Measurements from ENCODE around the gene EMC9.
A peak's percentile ranks its signal among the peaks of the same experiment; 100 is the strongest.

EMC9 gene

GRCh38 chr14:24157331-24157730 lies 15.9 kb upstream of the EMC9 start:
- CTCF ChIA-PET, result interaction anchor here (1.8 kb wide), 1 partner anchor 21 kb away, joined by 4 read pairs; the partner anchor contains the start of gene PSME1
- H3K9me3 ChIP-seq (ENCODE audit: control extremely low read depth in 1 of 5, control insufficient read depth in 4 of 5, insufficient read depth in 2 of 5, low read depth in 1 of 5, low read length in 4 of 5), result no peaks in the 10 kb centered on the region
- WGBS (ENCODE audit: insufficient coverage), result over 99% methylated on average over 9 of the region's 12 CpGs
- no peaks in the 10 kb centered on the region for H3K27me3 ChIP-seq (replicated peaks in 2 of 5; ENCODE audit: control insufficient read depth in 4 of 5, insufficient read depth in 5 of 5, low read length in 4 of 5)
- H3K27ac ChIP-seq (ENCODE audit: insufficient read depth in 1 of 2, low read depth in 1 of 2, low read length in 2 of 2, poor library complexity in 1 of 2, severe bottlenecking in 2 of 2), result no peak overlapping the region
- no peak overlapping the region for H3K4me3 ChIP-seq (ENCODE audit: control insufficient read depth in 1 of 7, extremely low read depth in 1 of 7, insufficient read depth in 4 of 7, low read depth in 2 of 7, low read length in 6 of 7)
- POLR2A ChIA-PET, result no interaction called here
- H3K4me1 ChIP-seq (ENCODE audit: control extremely low read depth in 1 of 4, control insufficient read depth in 4 of 4, insufficient read depth in 4 of 4, low read length in 3 of 4), result peaks cover 6 to 21% (median 15%) of the 10 kb centered on the region in 4 experiments
- no peak for DNase-seq
- peaks cover 24 to 66% (median 40%) of the 10 kb centered on the region in 4 experiments for H3K36me3 ChIP-seq (ENCODE audit: control insufficient read depth in 4 of 4, insufficient read depth in 4 of 4, low read length in 3 of 4)

- POLR2A ChIA-PET, result no interaction called here
- CTCF ChIA-PET, result interaction anchor here (1.8 kb wide), 1 partner anchor 21 kb away, joined by 4 read pairs; the partner anchor contains the start of gene PSME1
- Histone ChIP-seq H3K4me3 (ENCODE audit: control insufficient read depth in 1 of 7, extremely low read depth in 1 of 7, insufficient read depth in 4 of 7, low read depth in 2 of 7, low read length in 6 of 7) (no peak overlapping the region), H3K9me3 (ENCODE audit: control extremely low read depth in 1 of 5, control insufficient read depth in 4 of 5, insufficient read depth in 2 of 5, low read depth in 1 of 5, low read length in 4 of 5) (no peaks in the 10 kb centered on the region), H3K27ac (ENCODE audit: insufficient read depth in 1 of 2, low read depth in 1 of 2, low read length in 2 of 2, poor library complexity in 1 of 2, severe bottlenecking in 2 of 2) (no peak overlapping the region), H3K36me3 (ENCODE audit: control insufficient read depth in 4 of 4, insufficient read depth in 4 of 4, low read length in 3 of 4) (peaks cover 24 to 66% (median 42%) of the 10 kb centered on the region in 4 experiments), H3K4me1 (ENCODE audit: control extremely low read depth in 1 of 4, control insufficient read depth in 4 of 4, insufficient read depth in 4 of 4, low read length in 3 of 4) (peaks cover under 1 to 16% (median 10%) of the 10 kb centered on the region in 4 experiments), H3K27me3 (replicated peaks in 2 of 5; ENCODE audit: control insufficient read depth in 4 of 5, insufficient read depth in 5 of 5, low read length in 4 of 5) (no peaks in the 10 kb centered on the region)
- WGBS (ENCODE audit: insufficient coverage), result 100% methylated on average over 1 of the region's 1 CpG
- DNase-seq, result no peak
Measured at GRCh38 chr14:24156840-24157239, 15.4 kb upstream of the EMC9 start.

GRCh38 chr14:24155100-24155499 lies 13.7 kb upstream of the EMC9 start:
- no peak for DNase-seq
- WGBS (ENCODE audit: insufficient coverage), result over 99% methylated on average over 8 of the region's 10 CpGs
- Histone ChIP-seq H3K36me3 (ENCODE audit: control insufficient read depth in 4 of 4, insufficient read depth in 4 of 4, low read length in 3 of 4) (peaks cover 25 to 77% (median 54%) of the 10 kb centered on the region in 4 experiments), H3K4me3 (ENCODE audit: control insufficient read depth in 1 of 7, extremely low read depth in 1 of 7, insufficient read depth in 4 of 7, low read depth in 2 of 7, low read length in 6 of 7) (no peak overlapping the region), H3K27ac (ENCODE audit: insufficient read depth in 1 of 2, low read depth in 1 of 2, low read length in 2 of 2, poor library complexity in 1 of 2, severe bottlenecking in 2 of 2) (peak overlapping the region in 1 of 2 experiments; percentile 20), H3K9me3 (ENCODE audit: control extremely low read depth in 1 of 5, control insufficient read depth in 4 of 5, insufficient read depth in 2 of 5, low read depth in 1 of 5, low read length in 4 of 5) (no peaks in the 10 kb centered on the region), H3K27me3 (replicated peaks in 2 of 5; ENCODE audit: control insufficient read depth in 4 of 5, insufficient read depth in 5 of 5, low read length in 4 of 5) (no peaks in the 10 kb centered on the region), H3K4me1 (ENCODE audit: control extremely low read depth in 1 of 4, control insufficient read depth in 4 of 4, insufficient read depth in 4 of 4, low read length in 3 of 4) (peaks cover 0 to 1% (median 0%) of the 10 kb centered on the region in 4 experiments)
- ChIA-PET POLR2A (interaction anchor here (0.6 kb wide), 1 partner anchor 14 kb away, joined by 3 read pairs; the partner anchor contains the start of gene EMC9), CTCF (interaction anchor here (1.1 to 1.7 kb wide), 5 partner anchors 8 to 47 kb away, joined by 3 to 7 read pairs (median 6); partner anchors contain the start of genes EMC9 and PSME2)

- H3K9me3 ChIP-seq (ENCODE audit: control extremely low read depth in 1 of 5, control insufficient read depth in 4 of 5, insufficient read depth in 2 of 5, low read depth in 1 of 5, low read length in 4 of 5), result no peaks in the 10 kb centered on the region
- no peaks in the 10 kb centered on the region for H3K27me3 ChIP-seq (replicated peaks in 2 of 5; ENCODE audit: control insufficient read depth in 4 of 5, insufficient read depth in 5 of 5, low read length in 4 of 5)
- H3K36me3 ChIP-seq (ENCODE audit: control insufficient read depth in 4 of 4, insufficient read depth in 4 of 4, low read length in 3 of 4), result peaks cover 26 to 64% (median 45%) of the 10 kb centered on the region in 4 experiments
- ChIA-PET CTCF (interaction anchor here (0.9 to 11.6 kb wide), 4 partner anchors 9 to 137 kb away, joined by 3 to 112 read pairs (median 4); partner anchors contain the start of gene IRF9), POLR2A (interaction anchor here (1.0 kb wide), 1 partner anchor 37 kb away, joined by 6 read pairs; the partner anchor contains the start of genes DCAF11 and NRL)
- WGBS (ENCODE audit: insufficient coverage), result 91% methylated on average over 9 of the region's 16 CpGs
- no peak overlapping the region for H3K27ac ChIP-seq (ENCODE audit: insufficient read depth in 1 of 2, low read depth in 1 of 2, low read length in 2 of 2, poor library complexity in 1 of 2, severe bottlenecking in 2 of 2)
- H3K4me3 ChIP-seq (ENCODE audit: control insufficient read depth in 1 of 7, extremely low read depth in 1 of 7, insufficient read depth in 4 of 7, low read depth in 2 of 7, low read length in 6 of 7), result no peak overlapping the region
- H3K4me1 ChIP-seq (ENCODE audit: control extremely low read depth in 1 of 4, control insufficient read depth in 4 of 4, insufficient read depth in 4 of 4, low read length in 3 of 4), result peaks cover 0 to 11% (median 9%) of the 10 kb centered on the region in 4 experiments
- no peak for DNase-seq
Measured at GRCh38 chr14:24151404-24152080, 10.2 kb upstream of the EMC9 start.

GRCh38 chr14:24150993-24151392 lies 9.6 kb upstream of the EMC9 start:
- no peaks in the 10 kb centered on the region for H3K9me3 ChIP-seq (ENCODE audit: control extremely low read depth in 1 of 5, control insufficient read depth in 4 of 5, insufficient read depth in 2 of 5, low read depth in 1 of 5, low read length in 4 of 5)
- 96% methylated on average over 8 of the region's 9 CpGs for whole genome bisulfite sequencing (ENCODE audit: insufficient coverage)
- H3K27ac ChIP-seq (ENCODE audit: insufficient read depth in 1 of 2, low read depth in 1 of 2, low read length in 2 of 2, poor library complexity in 1 of 2, severe bottlenecking in 2 of 2), result no peak overlapping the region
- no peak for DNase-seq
- H3K27me3 ChIP-seq (replicated peaks in 2 of 5; ENCODE audit: control insufficient read depth in 4 of 5, insufficient read depth in 5 of 5, low read length in 4 of 5), result no peaks in the 10 kb centered on the region
- ChIA-PET POLR2A (no interaction called here), CTCF (interaction anchor here (0.8 to 11.6 kb wide), 5 partner anchors 10 to 58 kb away, joined by 3 to 112 read pairs (median 3); partner anchors contain the start of gene IRF9)
- peaks cover 26 to 60% (median 43%) of the 10 kb centered on the region in 4 experiments for H3K36me3 ChIP-seq (ENCODE audit: control insufficient read depth in 4 of 4, insufficient read depth in 4 of 4, low read length in 3 of 4)
- H3K4me3 ChIP-seq (ENCODE audit: control insufficient read depth in 1 of 7, extremely low read depth in 1 of 7, insufficient read depth in 4 of 7, low read depth in 2 of 7, low read length in 6 of 7), result no peak overlapping the region
- peaks cover under 1 to 14% (median 12%) of the 10 kb centered on the region in 4 experiments for H3K4me1 ChIP-seq (ENCODE audit: control extremely low read depth in 1 of 4, control insufficient read depth in 4 of 4, insufficient read depth in 4 of 4, low read length in 3 of 4)

GRCh38 chr14:24150567-24150966 lies 9.2 kb upstream of the EMC9 start:
- peaks cover 4 to 18% (median 16%) of the 10 kb centered on the region in 4 experiments for H3K4me1 ChIP-seq (ENCODE audit: control extremely low read depth in 1 of 4, control insufficient read depth in 4 of 4, insufficient read depth in 4 of 4, low read length in 3 of 4)
- CTCF ChIA-PET, result interaction anchor here (0.8 to 11.6 kb wide), 5 partner anchors 9 to 41 kb away, joined by 3 to 112 read pairs (median 4); partner anchors contain the start of genes EMC9 and IRF9
- 100% methylated on average over 7 of the region's 9 CpGs for WGBS (ENCODE audit: insufficient coverage)
- H3K4me3 ChIP-seq (ENCODE audit: control insufficient read depth in 1 of 7, extremely low read depth in 1 of 7, insufficient read depth in 4 of 7, low read depth in 2 of 7, low read length in 6 of 7), result no peak overlapping the region
- H3K36me3 ChIP-seq (ENCODE audit: control insufficient read depth in 4 of 4, insufficient read depth in 4 of 4, low read length in 3 of 4), result peaks cover 25 to 56% (median 41%) of the 10 kb centered on the region in 4 experiments
- H3K9me3 ChIP-seq (ENCODE audit: control extremely low read depth in 1 of 5, control insufficient read depth in 4 of 5, insufficient read depth in 2 of 5, low read depth in 1 of 5, low read length in 4 of 5), result no peaks in the 10 kb centered on the region
- no peak overlapping the region for H3K27ac ChIP-seq (ENCODE audit: insufficient read depth in 1 of 2, low read depth in 1 of 2, low read length in 2 of 2, poor library complexity in 1 of 2, severe bottlenecking in 2 of 2)
- no peaks in the 10 kb centered on the region for H3K27me3 ChIP-seq (replicated peaks in 2 of 5; ENCODE audit: control insufficient read depth in 4 of 5, insufficient read depth in 5 of 5, low read length in 4 of 5)
- POLR2A ChIA-PET, result no interaction called here
- no peak for DNase-seq

GRCh38 chr14:24150061-24150460 lies 8.7 kb upstream of the EMC9 start:
- no peak overlapping the region for H3K27ac ChIP-seq (ENCODE audit: insufficient read depth in 1 of 2, low read depth in 1 of 2, low read length in 2 of 2, poor library complexity in 1 of 2, severe bottlenecking in 2 of 2)
- 95% methylated on average over 7 of the region's 9 CpGs for WGBS (ENCODE audit: insufficient coverage)
- DNase-seq, result no peak
- peaks cover 4 to 24% (median 21%) of the 10 kb centered on the region in 4 experiments for H3K4me1 ChIP-seq (ENCODE audit: control extremely low read depth in 1 of 4, control insufficient read depth in 4 of 4, insufficient read depth in 4 of 4, low read length in 3 of 4)
- no peaks in the 10 kb centered on the region for H3K9me3 ChIP-seq (ENCODE audit: control extremely low read depth in 1 of 5, control insufficient read depth in 4 of 5, insufficient read depth in 2 of 5, low read depth in 1 of 5, low read length in 4 of 5)
- H3K4me3 ChIP-seq (ENCODE audit: control insufficient read depth in 1 of 7, extremely low read depth in 1 of 7, insufficient read depth in 4 of 7, low read depth in 2 of 7, low read length in 6 of 7), result no peak overlapping the region
- ChIA-PET CTCF (interaction anchor here (0.6 to 11.6 kb wide), 5 partner anchors 9 to 30 kb away, joined by 3 to 112 read pairs (median 3); partner anchors contain the start of genes EMC9 and IRF9), POLR2A (no interaction called here)
- H3K27me3 ChIP-seq (replicated peaks in 2 of 5; ENCODE audit: control insufficient read depth in 4 of 5, insufficient read depth in 5 of 5, low read length in 4 of 5), result no peaks in the 10 kb centered on the region
- H3K36me3 ChIP-seq (ENCODE audit: control insufficient read depth in 4 of 4, insufficient read depth in 4 of 4, low read length in 3 of 4), result peaks cover 20 to 51% (median 36%) of the 10 kb centered on the region in 4 experiments
